ENCODE data around the gene FGD4.

The FGD4 gene

GRCh38 chr12:32693036-32693435 is 293.7 kb downstream of the FGD4 start:
- DNase-seq: no peak
